Naive thymus-derived CD4-positive, alpha-beta T cell (primary cell): ENCODE data around the gene ADAP1. TPM values are rescaled to one million over a fixed set of nuclear protein-coding genes. Genes with fewer than 3 reads are reported as not detected.

Experiments
- ATAC-seq: fragments of 150-1000 bp; cut with Tn5 transposase; 2 replicates; pipeline ENCODE4 v1.10.0; 2021; ENCODE audit warnings: mild to moderate bottlenecking, moderate library complexity
- CTCF ChIA-PET: fragments of 350-600 bp; sonication (Branson Sonifier 250); formaldehyde crosslinking; loops from one replicate; lab custom pipeline; 2021; ENCODE audit warnings: antibody characterized with exemption; lab: Charles Lee
- POLR2A ChIA-PET: fragments of 350-600 bp; sonication (Branson Sonifier 250); formaldehyde crosslinking; loops from one replicate; lab custom pipeline; 2021; ENCODE audit warnings: antibody characterized with exemption, inconsistent platforms; lab: Charles Lee
- DNase-seq, 9 donors: peaks; one replicate each; pipeline versions ENCODE4 v3.0.0 to v3.0.0-alpha.2; 2020 to 2022; ENCODE audit warnings: mixed read lengths in 1 of 9
- H3K27ac ChIP-seq: one replicate; pipeline ENCODE4 v1.7.0; 2013; ENCODE audit warnings: mild to moderate bottlenecking, low read depth, low read length, moderate library complexity
- H3K27me3 ChIP-seq, 2 donors: one replicate each; pipeline ENCODE4 v1.7.0; 2013; ENCODE audit warnings: low read length in 2 of 2, mild to moderate bottlenecking in 2 of 2, moderate library complexity in 2 of 2; ENCODE audit not compliant: control insufficient read depth in 2 of 2, insufficient read depth in 2 of 2
- H3K36me3 ChIP-seq, 3 experiments: 1 replicate in 2 of 3; 2 replicates in 1 of 3; pipeline ENCODE4 v1.7.0; 2013; ENCODE audit warnings: low read length in 3 of 3, mild to moderate bottlenecking in 3 of 3, moderate library complexity in 1 of 3; ENCODE audit not compliant: insufficient read depth in 3 of 3, control insufficient read depth in 2 of 3
- H3K4me1 ChIP-seq, 2 donors: one replicate each; pipeline ENCODE4 v1.7.0; 2013; ENCODE audit warnings: low read length in 2 of 2, mild to moderate bottlenecking in 2 of 2, moderate library complexity in 1 of 2; ENCODE audit not compliant: control insufficient read depth in 2 of 2, insufficient read depth in 2 of 2
- H3K4me3 ChIP-seq: 2 replicates; pipeline ENCODE4 v1.7.0; 2013; ENCODE audit warnings: mild to moderate bottlenecking, low read length
- H3K9me3 ChIP-seq, 3 experiments: 1 replicate in 2 of 3; 2 replicates in 1 of 3; pipeline ENCODE4 v1.7.0; 2013; ENCODE audit warnings: low read length in 3 of 3; ENCODE audit not compliant: control insufficient read depth in 2 of 3
- H3K27ac Mint-ChIP-seq, 9 donors: one replicate each; pipeline ENCODE4 v1.8.0; 2020 to 2022; ENCODE audit warnings: mixed read lengths in 9 of 9, mild to moderate bottlenecking in 8 of 9, moderate library complexity in 5 of 9, inconsistent platforms in 2 of 9
- H3K27me3 Mint-ChIP-seq, 5 donors: one replicate each; pipeline ENCODE4 v1.8.0; 2021 to 2022; ENCODE audit warnings: mixed read lengths in 5 of 5, mild to moderate bottlenecking in 1 of 5
- H3K36me3 Mint-ChIP-seq, 5 donors: one replicate each; pipeline ENCODE4 v1.8.0; 2020 to 2022; ENCODE audit warnings: mixed read lengths in 5 of 5, mild to moderate bottlenecking in 3 of 5, inconsistent platforms in 1 of 5
- H3K4me1 Mint-ChIP-seq, 7 donors: one replicate each; pipeline ENCODE4 v1.8.0; 2020 to 2022; ENCODE audit warnings: mixed read lengths in 7 of 7, mild to moderate bottlenecking in 3 of 7, inconsistent platforms in 1 of 7
- H3K4me3 Mint-ChIP-seq, 10 donors: one replicate each; pipeline ENCODE4 v1.8.0; 2020 to 2022; ENCODE audit warnings: mild to moderate bottlenecking in 10 of 10, mixed read lengths in 10 of 10, moderate library complexity in 6 of 10, inconsistent platforms in 2 of 10
- H3K9me3 Mint-ChIP-seq, 11 donors: one replicate each; pipeline ENCODE4 v1.8.0; 2020 to 2022; ENCODE audit warnings: mixed read lengths in 11 of 11, mild to moderate bottlenecking in 4 of 11, inconsistent platforms in 1 of 11, moderate library complexity in 1 of 11
- intact Hi-C, 2 donors: fragments of 100-400 bp; cut with micrococcal nuclease; formaldehyde crosslinking; loops; one replicate each; pipeline ENCODE4 v1.15.1; 2023
- polyA plus RNA-seq, 2 donors: library from polyadenylated mRNA; unstranded; fragments of 300-500 nt; fragmentation: Illumina TruSeq; gene quantifications; one replicate each; pipeline ENCODE4 v1.2.3, GENCODE V29; 2021
- total RNA-seq, 6 experiments: library from RNA in 5 of 6; stranded (reverse) in 5 of 6; gene quantifications; 1 replicate in 5 of 6; 2 replicates in 1 of 6; pipeline ENCODE4 v1.2.3 and lab custom pipeline; 2021 to 2026

ADAP1 gene
- total and polyA plus RNA-seq, 7 experiments from 2014 or later, result 3.8 to 68.6 (median 8.7) TPM

- no peaks in the 10 kb centered on the region for H3K27me3 Mint-ChIP-seq
- ChIA-PET POLR2A (interaction anchor here (0.7 to 2.2 kb wide), 11 partner anchors 12 to 570 kb away, joined by 3 to 27 read pairs (median 3); partner anchors contain the start of genes COX19 and GET4), CTCF (interaction anchor here (0.8 to 1.6 kb wide), 5 partner anchors 12 to 253 kb away, joined by 3 to 13 read pairs (median 3); no protein-coding TSS in a partner anchor)
- peak overlapping the region; percentile 89 to 96 (median 92) for H3K27ac Mint-ChIP-seq
- intact Hi-C loops, result loop anchor here (1.0 to 5.0 kb wide), 17 partner anchors 12 to 775 kb away; partner anchors contain the start of genes ADAP1 (in 2 of the 2), COX19 (in 2 of the 2), GET4 (in 2 of the 2) and GPR146 (in 2 of the 2)
- Histone ChIP-seq H3K27me3 (no peaks in the 10 kb centered on the region), H3K4me3 (peak overlapping the region; percentile 84), H3K4me1 (peaks cover 30% of the 10 kb centered on the region in 2 donors), H3K9me3 (no peaks in the 10 kb centered on the region), H3K36me3 (no peaks in the 10 kb centered on the region), H3K27ac (peak overlapping the region; percentile 84)
- DNase-seq (peak in 4 of 9 donors; percentile 16 to 48 (median 33)), ATAC-seq (peak; percentile 1)
- H3K4me1 Mint-ChIP-seq, result peaks cover 19 to 33% (median 26%) of the 10 kb centered on the region in 7 donors
- peaks cover 0 to 1% (median 0%) of the 10 kb centered on the region in 11 donors for H3K9me3 Mint-ChIP-seq
- peaks cover 0 to 4% (median 0%) of the 10 kb centered on the region in 5 donors for H3K36me3 Mint-ChIP-seq
- peak overlapping the region; percentile 77 to 90 (median 88) for H3K4me3 Mint-ChIP-seq
Observed at GRCh38 chr7:922334-923107, 32.0 kb downstream of the ADAP1 start.

- Histone ChIP-seq H3K4me1 (peaks cover 30% of the 10 kb centered on the region in 2 donors), H3K27me3 (no peaks in the 10 kb centered on the region), H3K27ac (peak overlapping the region; percentile 84), H3K4me3 (peak overlapping the region; percentile 69), H3K9me3 (no peaks in the 10 kb centered on the region), H3K36me3 (no peaks in the 10 kb centered on the region)
- DNase-seq (peak in 1 of 9 donors; percentile 6), ATAC-seq (no peak)
- Mint-ChIP-seq H3K27me3 (no peaks in the 10 kb centered on the region), H3K4me1 (peaks cover 19 to 30% (median 26%) of the 10 kb centered on the region in 7 donors), H3K27ac (peak overlapping the region in 6 of 9 donors; percentile 70 to 94 (median 84)), H3K36me3 (peaks cover 0 to 4% (median 0%) of the 10 kb centered on the region in 5 donors), H3K9me3 (peaks cover 0 to 1% (median 0%) of the 10 kb centered on the region in 11 donors), H3K4me3 (peak overlapping the region in 9 of 10 donors; percentile 78 to 90 (median 88))
- ChIA-PET CTCF (interaction anchor here (0.8 to 1.6 kb wide), 4 partner anchors 37 to 254 kb away, joined by 3 read pairs; no protein-coding TSS in a partner anchor), POLR2A (interaction anchor here (0.6 to 2.2 kb wide), 7 partner anchors 12 to 570 kb away, joined by 3 to 27 read pairs (median 4); partner anchors contain the start of genes COX19 and GET4)
- intact Hi-C loops, result loop anchor here (2.0 to 5.0 kb wide), 10 partner anchors 19 to 774 kb away; partner anchors contain the start of genes GPR146 (in 2 of the 2) and SUN1 (in 1 of the 2)
Observed at GRCh38 chr7:921581-922333, 32.7 kb downstream of the ADAP1 start.

- H3K27ac ChIP-seq, result no peak overlapping the region
- no peaks in the 10 kb centered on the region for H3K27me3 ChIP-seq
- Mint-ChIP-seq H3K27me3 (no peaks in the 10 kb centered on the region), H3K36me3 (peaks cover 0 to 4% (median 0%) of the 10 kb centered on the region in 5 donors), H3K27ac (peak overlapping the region in 8 of 9 donors; percentile 41 to 90 (median 67)), H3K4me1 (peaks cover 19 to 34% (median 26%) of the 10 kb centered on the region in 7 donors), H3K4me3 (peak overlapping the region in 8 of 10 donors; percentile 22 to 90 (median 51)), H3K9me3 (peaks cover 0 to 1% (median 0%) of the 10 kb centered on the region in 11 donors)
- intact Hi-C loops, result loop anchor here (5.0 kb wide), 5 partner anchors 89 to 774 kb away; partner anchors contain the start of genes GPR146 (in 2 of the 2) and SUN1 (in 1 of the 2)
- ChIA-PET POLR2A (interaction anchor here (0.8 to 1.2 kb wide), 2 partner anchors 52 to 569 kb away, joined by 3 to 4 read pairs; no protein-coding TSS in a partner anchor), CTCF (interaction anchor here (1.0 to 1.2 kb wide), 2 partner anchors 38 to 53 kb away, joined by 3 read pairs; no protein-coding TSS in a partner anchor)
- peak in 1 of 9 donors; percentile 20 for DNase-seq
- H3K4me3 ChIP-seq, result no peak overlapping the region
- peaks cover 30% of the 10 kb centered on the region in 2 donors for H3K4me1 ChIP-seq
- H3K9me3 ChIP-seq, result no peaks in the 10 kb centered on the region
- no peak for ATAC-seq
- H3K36me3 ChIP-seq, result no peaks in the 10 kb centered on the region
Observed at GRCh38 chr7:921071-921461, 33.4 kb downstream of the ADAP1 start.

- DNase-seq, result peak in 2 of 9 donors; percentile 6 to 39
- peaks cover 0 to 1% (median 0%) of the 10 kb centered on the region in 11 donors for H3K9me3 Mint-ChIP-seq
- peaks cover 25 to 30% of the 10 kb centered on the region in 2 donors for H3K4me1 ChIP-seq
- ChIA-PET CTCF (interaction anchor here (1.2 kb wide), 1 partner anchor 53 kb away, joined by 3 read pairs; no protein-coding TSS in a partner anchor), POLR2A (no interaction called here)
- H3K27me3 Mint-ChIP-seq, result no peaks in the 10 kb centered on the region
- H3K27me3 ChIP-seq, result no peaks in the 10 kb centered on the region
- H3K4me3 ChIP-seq, result no peak overlapping the region
- H3K9me3 ChIP-seq, result no peaks in the 10 kb centered on the region
- H3K36me3 Mint-ChIP-seq, result peaks cover 0 to 4% (median 0%) of the 10 kb centered on the region in 5 donors
- ATAC-seq, result no peak
- H3K4me3 Mint-ChIP-seq, result peak overlapping the region in 8 of 10 donors; percentile 20 to 90 (median 48)
- H3K4me1 Mint-ChIP-seq, result peaks cover 19 to 37% (median 26%) of the 10 kb centered on the region in 7 donors
- no peaks in the 10 kb centered on the region for H3K36me3 ChIP-seq
- intact Hi-C loops, result loop anchor here (5.0 kb wide), 5 partner anchors 88 to 773 kb away; partner anchors contain the start of genes GPR146 (in 2 of the 2) and SUN1 (in 1 of the 2)
- H3K27ac Mint-ChIP-seq, result peak overlapping the region in 8 of 9 donors; percentile 41 to 90 (median 67)
- no peak overlapping the region for H3K27ac ChIP-seq
Observed at GRCh38 chr7:920351-921070, 34.0 kb downstream of the ADAP1 start.

GRCh38 chr7:919924-920341 is 34.5 kb downstream of the ADAP1 start:
- CTCF ChIA-PET, result no interaction called here
- Mint-ChIP-seq H3K36me3 (peaks cover 0 to 4% (median 0%) of the 10 kb centered on the region in 5 donors), H3K9me3 (peaks cover 0 to 1% (median 0%) of the 10 kb centered on the region in 11 donors), H3K4me3 (peak overlapping the region in 1 of 10 donors; percentile 62), H3K27ac (peak overlapping the region in 1 of 9 donors; percentile 28), H3K27me3 (no peaks in the 10 kb centered on the region), H3K4me1 (peaks cover 19 to 37% (median 26%) of the 10 kb centered on the region in 7 donors)
- POLR2A ChIA-PET, result no interaction called here
- H3K9me3 ChIP-seq, result no peaks in the 10 kb centered on the region
- peaks cover 19 to 28% of the 10 kb centered on the region in 2 donors for H3K4me1 ChIP-seq
- no peaks in the 10 kb centered on the region for H3K27me3 ChIP-seq
- H3K4me3 ChIP-seq, result no peak overlapping the region
- H3K36me3 ChIP-seq, result no peaks in the 10 kb centered on the region
- no peak for ATAC-seq
- peak in 2 of 9 donors; percentile 3 to 20 for DNase-seq
- intact Hi-C loops, result loop anchor here (5.0 kb wide), 5 partner anchors 88 to 773 kb away; partner anchors contain the start of genes GPR146 (in 2 of the 2) and SUN1 (in 1 of the 2)
- no peak overlapping the region for H3K27ac ChIP-seq
